HCT116 (cell line): ENCODE results near the gene LCAT. TPM values are rescaled to one million over a fixed set of nuclear protein-coding genes. Genes with fewer than 3 reads are reported as not detected.

Experiments used
- ATAC-seq: fragments of 200-7000 bp; cut with Tn5 transposase; 2 replicates; pipeline ENCODE4 v1.9.1; 2020; ENCODE audit warnings: mild to moderate bottlenecking, moderate library complexity
- BruUV-seq: library from RNA; stranded (reverse); fragments of 400-500 nt; replicated peaks from 2 replicates; lab custom pipeline; 2021; lab: Mats Ljungman, UMichigan
- CTCF ChIA-PET: fragments of 300-600 bp; sonication (Branson Sonifier 250); formaldehyde crosslinking; loops from one replicate; lab custom pipeline; 2021; ENCODE audit warnings: antibody characterized with exemption; lab: Charles Lee
- POLR2A ChIA-PET: fragments of 300-600, 350-600 bp; sonication (Branson Sonifier 250); formaldehyde crosslinking; loops from one replicate; lab custom pipeline; 2021; ENCODE audit warnings: antibody characterized with exemption; lab: Charles Lee
- RAD21 ChIA-PET, 2 experiments: fragments of 300-600 bp; sonication (Branson Sonifier 250); formaldehyde crosslinking; loops; one replicate each; lab custom pipeline; 2023; ENCODE audit warnings: low total read pairs in 2 of 2; ENCODE audit not compliant: uncharacterized antibody in 2 of 2, unreplicated experiment in 2 of 2, low non-redundant PET in 1 of 2; lab: Charles Lee
- DNase-seq: peaks from one replicate; pipeline ENCODE4 v3.0.0-alpha.2; 2010; ENCODE audit warnings: low read depth, low spot score
- H2AFZ ChIP-seq: fragments of 200-600 bp; shearing (Covaris generic), sonication (generic); 2 replicates; pipeline ENCODE4 v1.6.1; 2017; ENCODE audit warnings: low read depth, mixed run types, mixed read lengths, antibody characterized with exemption, low read length; ENCODE audit not compliant: poor library complexity, severe bottlenecking
- H3K27ac ChIP-seq: 2 replicates; pipeline ENCODE4 v1.5.1; 2012; ENCODE audit warnings: low read depth, low read length
- H3K27me3 ChIP-seq: fragments of 200-600 bp; sonication (generic); 2 replicates; pipeline ENCODE4 v1.6.1; 2016; ENCODE audit warnings: mixed run types, low read length, mixed read lengths; ENCODE audit not compliant: insufficient read depth
- H3K36me3 ChIP-seq, 2 experiments: fragments of 200-500 bp in 1 of 2; fragments of 200-600 bp in 1 of 2; sonication (Bioruptor generic) in 1 of 2; sonication (generic) in 1 of 2; 2 replicates each; pipeline versions ENCODE4 v1.5.1 to v1.6.1; 2014 to 2016; ENCODE audit warnings: low read length in 2 of 2, inconsistent platforms in 1 of 2, mixed read lengths in 1 of 2, mixed run types in 1 of 2; ENCODE audit not compliant: insufficient read depth in 2 of 2, control insufficient read depth in 1 of 2
- H3K4me1 ChIP-seq, 2 experiments: fragments of 200-600 bp in 1 of 2; sonication (generic) in 1 of 2; 2 replicates each; pipeline versions ENCODE4 v1.5.1 to v1.6.1; 2012 to 2017; ENCODE audit warnings: low read length in 2 of 2, inconsistent platforms in 1 of 2, mild to moderate bottlenecking in 1 of 2, mixed read lengths in 1 of 2, mixed run types in 1 of 2, moderate library complexity in 1 of 2; ENCODE audit not compliant: insufficient read depth in 2 of 2, control insufficient read depth in 1 of 2
- H3K4me2 ChIP-seq: fragments of 200-600 bp; sonication (generic); 2 replicates; pipeline ENCODE4 v1.6.1; 2017; ENCODE audit warnings: mixed run types, low read length, mixed read lengths
- H3K4me3 ChIP-seq, 2 experiments: fragments of 200-600 bp in 1 of 2; sonication (generic) in 1 of 2; replicated peaks in 1 of 2; 2 replicates each; pipeline ENCODE4 v1.5.1; 2011 to 2016; ENCODE audit warnings: low read length in 2 of 2, control low read depth in 1 of 2, low read depth in 1 of 2, mild to moderate bottlenecking in 1 of 2, mixed read lengths in 1 of 2, mixed run types in 1 of 2
- H3K79me2 ChIP-seq: fragments of 200-600 bp; sonication (generic); 2 replicates; pipeline ENCODE4 v1.6.1; 2017; ENCODE audit warnings: mild to moderate bottlenecking, mixed run types, low read length, moderate library complexity, mixed read lengths; ENCODE audit not compliant: insufficient read depth
- H3K9ac ChIP-seq: fragments of 200-600 bp; sonication (generic); 2 replicates; pipeline ENCODE4 v1.6.1; 2016; ENCODE audit warnings: low read length, mixed read lengths
- H3K9me2 ChIP-seq: fragments of 200-600 bp; sonication (generic), shearing (Covaris generic); 2 replicates; pipeline ENCODE4 v1.6.1; 2017; ENCODE audit warnings: mixed run types, mild to moderate bottlenecking, moderate library complexity; ENCODE audit not compliant: insufficient read depth
- H3K9me3 ChIP-seq, 2 experiments: fragments of 200-500 bp in 1 of 2; fragments of 200-600 bp in 1 of 2; sonication (Bioruptor generic) in 1 of 2; sonication (generic) in 1 of 2; 2 replicates each; pipeline ENCODE4 v1.6.1; 2014 to 2017; ENCODE audit warnings: low read length in 2 of 2, mixed read lengths in 2 of 2, inconsistent platforms in 1 of 2, low read depth in 1 of 2, mild to moderate bottlenecking in 1 of 2, mixed run types in 1 of 2, moderate library complexity in 1 of 2; ENCODE audit not compliant: control insufficient read depth in 1 of 2, insufficient read depth in 1 of 2
- H4K20me1 ChIP-seq: fragments of 200-600 bp; sonication (generic), shearing (Covaris generic); 2 replicates; pipeline ENCODE4 v1.6.1; 2017; ENCODE audit warnings: mixed run types, mild to moderate bottlenecking, moderate library complexity; ENCODE audit not compliant: insufficient read depth
- ELF1 ChIP-seq: IDR thresholded peaks from 2 replicates; pipeline ENCODE4 v1.6.1; 2012; ENCODE audit warnings: low read depth, borderline replicate concordance
- EZH2 ChIP-seq: fragments of 200-600 bp; sonication (generic); IDR thresholded peaks from 2 replicates; pipeline ENCODE4 v1.6.1; 2017; ENCODE audit warnings: antibody characterized with exemption, mixed run types
- EZH2phosphoT487 ChIP-seq: fragments of 200-600 bp; IDR thresholded peaks from 2 replicates; pipeline ENCODE4 v1.6.1; 2018; ENCODE audit warnings: antibody characterized with exemption, borderline replicate concordance
- FOSL1 ChIP-seq: IDR thresholded peaks from 2 replicates; pipeline ENCODE4 v1.6.1; 2012; ENCODE audit warnings: low read depth
- JUND ChIP-seq: IDR thresholded peaks from 2 replicates; pipeline ENCODE4 v1.6.1; 2012
- POLR2A ChIP-seq: IDR thresholded peaks from 2 replicates; pipeline ENCODE4 v1.7.0; 2011; ENCODE audit warnings: borderline replicate concordance; ENCODE audit not compliant: insufficient read depth, insufficient read length; ENCODE audit errors: extremely low read depth
- POLR2AphosphoS5 ChIP-seq: IDR thresholded peaks from 2 replicates; pipeline ENCODE4 v1.6.1; 2011; ENCODE audit warnings: mild to moderate bottlenecking, low read depth, low read length, moderate library complexity
- SIN3A ChIP-seq: IDR thresholded peaks from 2 replicates; pipeline ENCODE4 v1.6.1; 2012; ENCODE audit warnings: low read depth
- SP1 ChIP-seq: IDR thresholded peaks from 2 replicates; pipeline ENCODE4 v1.6.1; 2012; ENCODE audit warnings: low read depth
- YY1 ChIP-seq: IDR thresholded peaks from 2 replicates; pipeline ENCODE4 v1.6.1; 2011; ENCODE audit warnings: low read length, low read depth, moderate library complexity, mild to moderate bottlenecking; ENCODE audit not compliant: insufficient replicate concordance; ENCODE audit errors: extremely low read depth
- ZFX ChIP-seq: fragments of 450-650 bp; IDR thresholded peaks from 2 replicates; pipeline ENCODE4 v1.6.1; 2017
- ZNF274 ChIP-seq: fragments of 200-500 bp; sonication (Bioruptor generic); IDR thresholded peaks from 2 replicates; pipeline ENCODE4 v1.6.1; 2014; ENCODE audit warnings: mild to moderate bottlenecking, low read depth, low read length, inconsistent platforms
- intact Hi-C: fragments of 100-400 bp; cut with micrococcal nuclease; formaldehyde crosslinking; loops from 2 replicates; pipeline ENCODE4 v1.10.0; 2022
- total RNA-seq: library from RNA; stranded (reverse); gene quantifications from one replicate; pipeline ENCODE4 v1.2.1, GENCODE V29; 2021; ENCODE audit not compliant: unreplicated experiment

Gene LCAT
- total RNA-seq, 1 experiment from 2014 or later, result 17.6 TPM

DNA sequence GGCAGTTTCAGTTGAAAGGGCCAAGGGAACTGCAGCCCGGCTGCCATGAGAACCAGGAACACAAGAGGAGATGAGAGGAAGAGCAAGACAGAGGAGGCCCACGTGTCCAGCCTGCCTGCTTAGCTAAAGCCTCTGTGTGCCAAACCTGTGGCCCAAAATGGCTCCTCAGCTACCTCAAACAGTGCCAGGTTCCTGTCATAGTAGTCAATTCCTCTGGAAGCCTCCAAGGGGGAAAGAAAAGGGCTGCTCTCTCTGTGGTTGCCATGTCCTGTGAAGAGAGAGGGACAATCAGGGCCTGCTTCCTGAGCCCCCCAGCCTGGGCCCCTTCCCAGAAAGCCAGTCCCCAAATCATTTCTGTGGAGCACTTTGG, 19.4 kb upstream of the LCAT start:
- BruUV-seq, result no TSS peak
- Histone ChIP-seq H3K4me2 (no peak overlapping the region), H3K9ac (no peak overlapping the region), H3K4me1 (peaks cover 18 to 20% of the 10 kb centered on the region in 2 experiments), H3K27ac (no peak overlapping the region), H4K20me1 (no peaks in the 10 kb centered on the region), H3K9me3 (no peaks in the 10 kb centered on the region), H2AFZ (no peak overlapping the region), H3K79me2 (peaks cover 32% of the 10 kb centered on the region), H3K36me3 (peaks cover 6 to 8% of the 10 kb centered on the region in 2 experiments; a peak in 2 of 4 replicates)
- ChIA-PET POLR2A (no interaction called here), RAD21 (no interaction called here)
- intact Hi-C loops, result no loop called here
- no peak for ATAC-seq
- TF ChIP-seq SP1 (no peak), JUND (no peak), ZNF274 (no peak), YY1 (no peak), ELF1 (no peak), POLR2AphosphoS5 (no peak), EZH2phosphoT487 (no peak), EZH2 (no peak), FOSL1 (no peak)
- TF ChIP-seq, all 23 proteins: peak for 0
- CTCF ChIA-PET, result no interaction called here
- H3K4me3 ChIP-seq, result no peak overlapping the region
- no peaks in the 10 kb centered on the region for H3K27me3 ChIP-seq
- no peak for DNase-seq
- no peaks in the 10 kb centered on the region for H3K9me2 ChIP-seq

DNA sequence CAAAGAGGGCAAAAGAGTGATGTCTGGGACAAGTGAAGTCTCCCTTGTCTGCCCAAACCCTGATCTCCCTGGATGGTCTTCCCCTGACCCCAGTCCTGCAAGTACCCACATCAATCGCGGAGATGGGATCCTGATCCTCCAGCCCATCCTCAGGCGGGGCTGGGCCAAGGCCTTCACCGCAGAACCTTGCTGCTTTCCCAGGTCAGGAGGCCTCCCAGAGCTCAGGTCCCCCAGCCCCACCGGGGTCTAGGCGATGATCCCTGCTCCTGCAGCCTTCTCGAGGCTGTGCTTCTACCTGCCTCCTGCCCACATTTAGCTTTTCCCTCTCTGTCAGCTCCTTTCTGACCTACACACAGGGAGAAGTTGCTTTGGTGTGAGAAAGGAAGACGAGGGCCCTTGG, 18.2 kb upstream of the LCAT start:
- no peaks in the 10 kb centered on the region for H3K27me3 ChIP-seq
- no peak overlapping the region for H3K4me3 ChIP-seq
- BruUV-seq, result no TSS peak
- RAD21 ChIA-PET, result no interaction called here
- H3K4me2 ChIP-seq, result no peak overlapping the region
- H3K4me1 ChIP-seq, result peaks cover 15 to 16% of the 10 kb centered on the region in 2 experiments
- H3K9ac ChIP-seq, result no peak overlapping the region
- peaks cover 8 to 10% of the 10 kb centered on the region in 2 experiments; a peak in 2 of 4 replicates for H3K36me3 ChIP-seq
- H3K27ac ChIP-seq, result no peak overlapping the region
- DNase-seq, result no peak
- intact Hi-C loops, result no loop called here
- H4K20me1 ChIP-seq, result no peaks in the 10 kb centered on the region
- H3K9me2 ChIP-seq, result no peaks in the 10 kb centered on the region
- H2AFZ ChIP-seq, result no peak overlapping the region
- peaks cover 21% of the 10 kb centered on the region; the same call in 1 of the 2 replicates for H3K79me2 ChIP-seq
- no peak for TF ChIP-seq POLR2A
- TF ChIP-seq SIN3A, result no peak
- no peak for TF ChIP-seq ELF1
- no peak for TF ChIP-seq ZFX
- TF ChIP-seq YY1, result no peak
- no peak for TF ChIP-seq ZNF274
- ATAC-seq, result no peak
- CTCF ChIA-PET, result no interaction called here
- no peaks in the 10 kb centered on the region for H3K9me3 ChIP-seq
- POLR2A ChIA-PET, result no interaction called here
